ENCODE results near the gene TSPAN2.
"Not testable (repeated sequence)": the region's sequence is repeated elsewhere in the genome, so short reads cannot be mapped to it uniquely, and the experiment has no call there.

TSPAN2 gene

DNA sequence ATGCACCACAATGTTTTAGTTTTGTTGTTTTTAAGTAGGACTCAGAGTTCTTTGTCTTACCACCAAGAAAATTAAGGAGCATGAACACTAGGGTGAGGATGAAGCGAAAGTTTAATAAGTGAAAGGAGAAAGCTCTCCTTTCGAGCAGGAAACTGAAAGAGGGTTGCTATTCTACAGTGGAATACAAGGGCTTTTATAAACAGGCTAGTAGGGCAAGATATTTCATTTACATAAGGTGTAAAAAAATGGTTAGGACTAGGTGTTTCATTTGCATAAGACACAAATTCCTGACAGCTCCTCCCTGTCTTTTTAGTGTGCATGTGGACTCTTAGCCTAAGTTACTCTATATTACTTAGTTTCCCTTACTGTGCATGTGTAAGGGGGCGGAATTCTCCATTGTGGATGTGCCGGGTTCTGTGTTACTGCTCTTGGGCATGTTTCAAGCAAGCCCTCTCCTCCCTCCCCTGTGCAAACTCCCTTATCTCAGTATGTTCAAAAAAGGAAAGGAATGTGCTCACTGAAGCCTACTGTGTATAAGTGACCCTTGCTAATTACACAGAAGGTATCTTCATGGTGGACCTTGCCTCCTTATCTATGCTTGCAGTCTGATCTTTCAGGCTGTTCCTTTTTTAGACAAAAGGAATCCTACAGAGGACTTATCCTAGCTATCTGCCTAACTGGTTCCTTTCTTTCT, 52.3 kb downstream of the TSPAN2 start:
- no peak for DNase-seq (ENCODE audit: low read depth)

DNA sequence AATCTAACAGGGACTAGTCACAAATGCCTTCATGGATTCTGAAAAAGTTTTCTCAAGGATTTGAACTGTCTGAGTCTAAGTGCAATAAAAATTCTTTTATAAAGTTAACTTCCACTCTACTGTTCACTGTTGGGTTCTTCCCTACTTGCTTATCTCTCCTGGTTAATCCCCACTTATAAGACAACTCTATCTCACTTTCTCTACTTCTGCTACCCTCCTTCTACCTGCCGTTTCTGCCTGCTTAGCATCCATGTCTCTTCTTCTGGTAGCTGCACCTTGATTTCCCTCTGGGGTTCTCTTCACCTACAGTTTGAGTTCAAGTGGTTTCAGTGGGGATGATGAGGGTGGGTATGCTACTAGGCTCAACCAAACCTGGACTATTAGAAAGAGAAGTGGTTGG, 53.7 kb downstream of the TSPAN2 start:
- DNase-seq (ENCODE audit: low read depth): no peak

DNA sequence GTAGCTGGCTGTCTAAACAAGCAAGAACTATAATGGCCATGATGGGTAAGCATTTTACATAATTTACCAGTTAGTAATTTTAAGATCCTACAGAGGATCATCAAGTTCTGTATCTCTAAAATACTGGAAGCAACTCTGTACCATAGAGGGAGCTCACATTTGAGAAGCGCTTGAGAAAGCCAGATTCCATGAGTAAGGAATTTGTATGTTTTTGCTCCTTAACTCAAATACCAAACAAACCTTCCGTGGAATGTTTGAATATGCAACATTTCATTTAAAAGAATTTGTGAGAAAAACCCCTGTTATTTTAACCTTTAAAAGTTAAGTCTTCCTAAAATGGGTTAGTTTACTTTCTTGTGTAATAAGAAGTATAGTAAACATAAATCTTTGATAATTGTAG, 57.7 kb downstream of the TSPAN2 start:
- DNase-seq (ENCODE audit: low read depth): no peak

DNA sequence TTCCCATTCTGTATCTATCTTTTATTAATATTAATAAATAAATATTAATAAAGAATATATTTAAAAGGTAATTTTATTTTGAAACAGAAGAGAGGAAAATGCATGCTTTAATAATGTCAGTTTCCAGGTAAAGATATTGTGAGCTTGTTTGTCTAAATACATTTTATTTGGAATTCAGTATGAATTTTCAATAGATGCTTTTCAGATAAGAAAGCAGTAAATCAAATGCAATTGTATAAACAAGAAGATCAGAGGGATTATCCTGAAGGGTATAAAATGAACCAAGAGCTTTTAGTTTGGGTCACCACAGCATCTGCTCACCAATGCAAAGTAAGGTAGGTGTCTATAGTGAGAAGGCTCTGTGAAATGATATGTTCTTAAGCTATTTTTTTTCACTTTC, 59.8 kb downstream of the TSPAN2 start, which contains the start of gene TSHB:
Gene TSHB (plus strand): TSS at position 301 of the 400 bp plus-strand sequence. CDS start 3,537 bp downstream, outside the sequence.
- no peak for DNase-seq (ENCODE audit: low read depth)

DNA sequence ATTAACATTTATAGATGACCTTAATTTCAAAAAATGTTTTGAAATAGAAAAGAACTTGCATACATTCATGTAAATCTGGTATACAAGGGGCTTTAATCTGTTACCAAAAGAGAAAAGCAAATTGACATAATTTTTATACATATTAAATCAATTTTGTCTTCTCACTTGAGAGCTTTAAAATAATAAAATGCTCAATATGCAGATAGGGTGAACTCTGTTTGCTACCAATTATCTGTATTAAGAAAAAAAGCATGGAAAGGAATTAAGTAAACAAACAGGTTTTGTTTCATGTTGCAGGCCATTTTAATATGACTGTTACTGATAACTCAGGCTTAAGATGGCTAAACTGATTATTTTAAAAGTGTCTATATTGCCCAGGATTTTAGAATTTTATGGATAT, 65.7 kb downstream of the TSPAN2 start:
- DNase-seq (ENCODE audit: low read depth): no peak

DNA sequence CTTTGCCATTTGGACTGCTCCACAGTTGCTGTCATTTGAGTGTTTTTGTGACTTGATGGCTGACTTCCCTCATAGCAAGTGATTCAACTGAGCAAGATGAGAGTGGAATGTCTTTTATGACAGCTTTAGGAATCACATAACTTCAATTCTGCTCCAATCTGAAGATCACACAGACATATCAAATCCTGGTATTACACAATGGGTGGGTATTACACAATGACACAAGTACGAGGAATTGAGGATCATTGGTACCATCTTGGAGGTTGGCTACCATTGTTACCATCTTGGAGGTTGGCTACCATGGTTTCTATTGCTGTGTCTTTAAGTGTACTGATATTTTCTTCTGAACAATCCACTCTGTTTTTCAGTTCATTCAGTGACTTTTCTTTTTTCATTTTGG, 68.2 kb downstream of the TSPAN2 start:
- no peak for DNase-seq (ENCODE audit: low read depth)

DNA sequence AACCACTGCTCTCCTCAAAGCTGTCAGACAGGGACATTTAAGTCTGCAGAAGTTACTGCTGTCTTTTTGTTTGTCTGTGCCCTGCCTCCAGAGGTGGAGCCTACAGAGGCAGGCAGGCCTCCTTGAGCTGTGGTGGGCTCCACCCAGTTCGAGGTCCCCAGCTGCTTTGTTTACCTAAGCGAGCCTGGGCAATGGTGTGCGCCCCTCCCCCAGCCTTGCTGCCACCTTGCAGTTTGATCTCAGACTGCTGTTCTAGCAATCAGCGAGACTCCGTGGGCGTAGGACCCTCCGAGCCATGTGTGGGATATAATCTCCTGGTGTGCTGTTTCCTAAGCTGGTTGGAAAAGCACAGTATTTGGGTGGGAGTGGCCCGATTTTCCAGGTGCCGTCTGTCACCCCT, 69.8 kb downstream of the TSPAN2 start:
- not testable (repeated sequence) for DNase-seq (ENCODE audit: low read depth)

DNA sequence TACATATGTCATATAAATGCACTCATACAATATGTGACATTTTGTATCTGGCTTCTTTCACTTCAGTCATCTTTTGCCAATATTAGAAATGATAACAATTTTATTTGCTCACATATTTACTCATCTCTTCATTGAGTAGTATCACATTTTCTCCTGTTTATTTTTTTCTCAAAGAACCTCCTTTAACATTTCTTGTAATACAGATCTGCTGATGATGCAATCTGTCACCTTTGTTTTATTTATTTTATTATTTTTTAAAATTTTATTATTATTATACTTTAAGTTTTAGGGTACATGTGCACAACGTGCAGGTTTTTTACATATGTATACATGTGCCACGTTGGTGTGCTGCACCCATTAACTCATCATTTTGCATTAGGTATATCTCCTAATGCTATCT, 75.5 kb downstream of the TSPAN2 start:
- DNase-seq (ENCODE audit: low read depth): no peak

DNA sequence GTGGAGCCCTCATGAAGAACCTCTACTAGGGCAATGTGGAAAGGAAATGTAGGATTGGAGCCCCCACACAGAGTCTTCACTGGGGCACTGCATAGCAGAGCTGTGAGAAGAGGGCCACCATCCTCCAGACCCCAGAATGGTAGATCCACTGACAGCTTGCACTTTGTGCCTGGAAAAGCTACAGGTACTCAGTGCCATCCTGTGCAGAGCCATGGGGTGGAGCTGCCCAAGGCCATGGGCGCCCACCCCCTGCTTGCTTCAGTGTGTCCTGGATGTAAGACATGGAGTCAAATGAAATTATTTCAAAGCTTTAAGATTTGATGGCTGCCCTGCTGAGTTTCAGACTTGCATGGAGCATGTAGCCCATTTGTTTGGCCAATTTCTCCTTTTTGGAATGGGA, 76.9 kb downstream of the TSPAN2 start:
- DNase-seq (ENCODE audit: low read depth): no peak

DNA sequence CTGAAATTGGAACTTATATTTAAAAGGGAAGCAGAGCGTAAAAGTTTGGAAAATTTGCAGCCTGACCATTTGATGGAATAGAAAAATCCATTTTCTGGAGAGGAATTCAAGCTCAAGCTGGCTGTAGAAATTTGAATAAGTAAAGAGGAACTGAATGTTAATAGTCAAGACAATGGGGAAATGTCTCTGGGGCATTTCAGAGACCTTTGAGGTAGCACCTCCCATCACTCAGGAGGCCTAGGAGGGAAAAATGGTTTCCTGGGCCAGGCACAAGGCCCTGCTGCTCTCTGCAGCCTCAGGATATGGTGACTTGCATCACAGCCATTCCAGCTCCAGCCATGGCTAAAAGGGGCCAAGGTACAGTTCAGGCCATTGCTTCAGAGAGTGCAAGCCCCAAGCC, 77.3 kb downstream of the TSPAN2 start:
- DNase-seq (ENCODE audit: low read depth): no peak

DNA sequence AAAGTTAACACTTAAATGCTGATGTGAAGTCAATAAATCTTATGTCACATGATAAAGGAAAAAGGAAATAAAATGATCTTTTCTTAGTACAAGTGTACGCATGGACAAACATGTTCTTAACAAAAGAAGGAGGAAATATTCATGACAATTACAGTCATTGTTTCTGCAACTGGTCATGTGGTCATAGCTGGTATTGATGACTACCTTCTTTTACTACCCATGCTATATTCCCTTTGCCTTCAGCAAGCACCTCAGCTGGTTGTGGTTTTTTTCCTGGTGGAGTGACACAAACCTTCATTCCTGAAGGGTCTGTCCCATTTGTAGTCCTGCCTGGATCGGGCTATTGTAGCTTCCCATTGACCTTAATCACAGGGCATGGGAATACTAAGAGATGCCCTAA, 83.1 kb downstream of the TSPAN2 start:
- no peak for DNase-seq (ENCODE audit: low read depth)
